Hematopoietic multipotent progenitor cell treated with erythropoietin and hydrocortisone succinate and interleukin-3 and kit ligand, for 17 days (in vitro differentiated cells): Measurements from ENCODE around the gene NAGK.
"Not testable (repeated sequence)": the region's sequence is repeated elsewhere in the genome, so short reads cannot be mapped to it uniquely, and the experiment has no call there.

ENCODE experiments used
- DNase-seq: peaks from one replicate; pipeline ENCODE4 v3.0.0-alpha.2; 2015; ENCODE audit warnings: low spot score

NAGK gene

DNA sequence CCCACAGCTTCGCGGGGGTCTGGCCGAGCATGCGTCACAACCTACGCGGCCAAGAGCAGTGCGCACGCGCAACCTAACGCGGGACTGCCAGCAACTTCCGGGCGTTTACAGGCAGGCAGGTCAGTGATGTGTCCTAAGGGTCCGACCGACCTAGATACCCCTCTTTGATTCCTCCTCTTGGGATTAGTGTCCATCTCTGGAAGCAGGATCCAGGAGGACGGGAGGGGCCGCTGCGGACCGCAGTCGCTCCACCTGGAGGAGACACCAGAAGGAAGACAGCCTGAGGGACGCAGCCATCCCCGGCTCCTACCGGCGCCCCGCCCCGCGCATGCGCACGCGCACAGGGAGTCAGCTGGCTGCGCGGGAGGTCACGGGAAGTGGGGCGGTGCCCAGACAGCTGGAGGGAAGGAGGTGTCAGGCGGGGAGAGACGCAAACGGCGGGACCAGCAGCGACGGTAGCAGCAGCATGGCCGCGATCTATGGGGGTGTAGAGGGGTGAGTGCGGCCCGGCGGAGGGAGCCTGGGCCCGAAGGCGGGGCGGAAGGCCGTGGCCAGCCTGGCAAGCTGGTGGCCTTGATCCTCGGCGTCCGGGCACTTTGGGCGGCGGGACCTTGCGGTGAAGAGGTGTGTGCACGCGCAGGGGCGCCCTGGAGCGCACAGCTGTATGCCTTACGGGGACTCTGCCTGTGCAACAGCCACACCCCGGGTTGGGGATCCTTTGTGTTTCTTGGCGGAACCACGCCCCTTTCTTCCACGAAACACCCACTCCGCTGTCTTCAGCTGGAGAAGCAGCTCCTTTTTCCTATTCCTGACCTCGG lies at the start of gene NAGK:
NAGK (plus strand) TSS at position 431 of the 818 bp plus-strand sequence; CDS start at position 467, 36 bp downstream.
- peak; percentile 98 for DNase-seq

DNA sequence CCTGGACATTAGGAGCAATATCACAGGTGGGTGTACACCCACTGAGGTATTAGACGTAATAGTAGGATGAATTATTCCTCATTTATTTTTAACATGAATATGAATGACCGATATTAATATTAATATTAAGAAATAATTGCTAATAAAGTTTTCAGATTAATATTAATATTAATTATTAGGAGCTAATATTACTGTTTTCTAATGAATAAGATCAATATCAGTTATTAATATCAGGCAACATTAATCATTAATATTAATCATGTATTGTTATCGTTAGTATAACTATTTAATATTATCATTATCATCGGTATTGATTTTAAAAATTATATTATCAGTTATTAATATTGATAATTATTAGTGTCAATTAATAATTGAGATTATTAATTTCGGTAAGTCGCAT lies 48.5 kb upstream of the NAGK start:
- DNase-seq, result not testable (repeated sequence)

DNA sequence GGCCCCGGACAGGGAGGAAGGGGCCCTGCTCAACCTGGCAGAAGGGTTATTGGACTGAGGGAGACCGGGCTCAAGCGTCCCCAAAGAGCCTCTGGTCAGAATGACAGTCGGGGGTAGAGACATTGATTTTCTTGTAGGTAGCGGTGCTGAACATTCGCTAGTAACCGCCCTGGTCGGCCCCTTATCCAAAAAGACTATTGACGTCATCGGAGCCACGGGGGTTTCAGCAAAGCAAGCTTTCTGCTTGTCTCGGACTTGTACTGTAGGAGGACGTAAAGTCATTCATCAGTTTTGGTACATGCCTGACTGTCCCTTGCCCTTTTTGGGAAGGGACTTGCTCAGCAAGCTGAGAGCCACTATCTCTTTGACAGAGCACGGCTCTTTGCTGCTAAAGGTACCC lies 47.1 kb upstream of the NAGK start:
- not testable (repeated sequence) for DNase-seq

DNA sequence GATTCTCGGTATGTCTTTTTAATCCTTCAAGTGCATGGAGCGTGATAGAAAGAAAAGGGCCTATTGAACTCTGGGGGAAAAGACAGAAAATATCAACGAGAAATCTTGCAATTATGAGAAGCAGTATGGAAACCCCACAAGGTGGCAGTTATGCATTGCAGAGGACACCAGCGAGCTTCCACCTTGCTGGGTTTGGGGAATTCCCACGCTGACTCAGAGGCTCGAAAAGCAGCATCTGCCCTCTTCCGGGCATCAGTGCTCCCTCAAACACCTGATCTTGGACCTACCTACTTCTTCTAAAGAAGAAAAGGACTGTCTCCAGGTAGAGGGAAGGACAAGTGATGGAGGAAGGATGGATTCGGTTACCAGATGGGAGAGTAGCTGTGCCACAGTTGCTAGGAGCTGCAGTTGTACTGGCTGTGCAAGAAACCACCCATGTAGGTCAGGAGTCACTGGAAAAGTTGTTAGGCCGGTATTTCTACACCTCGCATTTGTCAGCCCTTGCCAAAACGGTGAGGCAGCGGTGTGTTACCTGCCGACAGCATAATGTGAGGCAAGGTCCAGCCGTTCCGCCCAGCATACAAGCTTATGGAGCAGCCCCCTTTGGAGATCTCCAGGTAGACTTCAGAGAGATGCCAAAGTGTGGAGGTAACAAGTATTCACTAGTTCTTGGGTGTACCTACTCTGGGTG lies 44.8 kb upstream of the NAGK start:
- DNase-seq, result not testable (repeated sequence)

DNA sequence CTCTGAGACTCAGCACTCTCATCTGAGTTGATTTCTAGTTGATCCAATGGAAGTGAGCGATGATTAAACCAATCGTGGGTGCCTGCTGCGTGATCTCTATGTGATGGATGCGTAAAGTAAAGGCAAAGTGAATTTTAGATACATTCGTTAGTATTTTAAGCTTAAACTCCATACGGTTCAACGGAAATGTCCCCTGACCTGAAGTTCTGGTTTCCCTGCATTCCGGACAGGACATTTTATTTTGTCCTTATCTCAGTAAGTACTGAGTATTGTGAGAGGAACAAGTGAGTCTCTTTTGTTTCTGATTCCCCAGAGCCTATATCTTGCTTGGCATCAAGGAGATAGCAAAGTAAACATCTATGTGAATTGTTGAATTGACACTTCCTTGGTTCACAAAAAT lies 32.2 kb upstream of the NAGK start:
- DNase-seq, result not testable (repeated sequence)

DNA sequence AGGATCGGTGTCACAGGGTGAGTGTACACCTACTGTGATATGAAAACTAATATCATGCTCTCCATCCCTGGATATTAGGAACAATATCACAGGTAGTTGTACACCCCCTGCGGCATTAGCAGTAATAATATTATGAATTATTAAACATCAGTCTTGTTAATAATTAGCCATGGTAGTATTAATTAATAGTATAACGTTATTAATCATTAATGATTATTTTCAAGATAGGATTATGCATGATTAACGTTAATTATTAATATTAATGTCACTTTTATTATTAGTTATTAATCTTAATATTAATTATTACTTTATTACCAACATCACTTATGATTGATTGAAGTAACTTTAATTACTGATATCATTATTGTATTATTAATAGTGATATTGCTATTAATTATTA lies 26.2 kb upstream of the NAGK start:
- DNase-seq, result no peak

DNA sequence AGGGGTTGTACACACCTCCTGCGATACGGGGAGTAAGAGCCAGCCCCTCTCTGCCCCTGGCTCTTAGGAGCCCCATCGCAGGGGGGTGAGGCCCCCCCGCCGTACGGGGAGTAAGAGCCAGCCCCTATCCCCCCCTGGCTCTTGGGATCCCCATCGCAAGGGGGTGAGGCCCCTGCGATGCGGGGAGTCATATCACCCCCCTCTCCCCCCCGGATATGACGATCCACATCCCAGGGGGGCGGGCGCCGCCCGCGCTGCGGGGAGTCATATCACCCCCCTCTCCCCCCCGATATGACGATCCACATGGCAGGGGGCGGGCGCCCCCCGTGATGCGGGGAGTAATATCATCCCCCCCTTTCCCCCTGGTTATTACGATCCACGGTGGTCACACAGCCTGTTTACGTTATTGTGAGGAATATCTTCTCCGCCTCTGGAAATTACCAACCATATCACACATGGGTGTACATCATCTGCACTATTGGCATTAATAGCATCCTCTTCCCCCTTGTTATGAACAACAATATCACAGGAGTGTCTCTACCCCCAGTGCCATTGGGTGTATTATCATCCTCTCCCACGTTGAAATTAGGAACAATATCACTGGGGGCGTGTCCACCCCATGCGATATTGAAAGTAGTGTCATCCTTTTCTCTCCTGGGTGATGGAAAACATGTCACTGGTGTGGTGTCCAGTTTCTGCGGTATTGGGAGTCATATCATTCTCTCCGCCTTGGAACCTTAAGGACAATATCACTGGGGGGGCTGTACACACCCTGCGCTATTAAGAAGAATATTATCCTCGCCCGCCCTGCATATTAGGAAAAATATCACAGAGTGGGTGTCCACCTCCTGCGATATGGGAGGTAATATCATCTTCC lies 24.7 kb upstream of the NAGK start:
- no peak for DNase-seq

DNA sequence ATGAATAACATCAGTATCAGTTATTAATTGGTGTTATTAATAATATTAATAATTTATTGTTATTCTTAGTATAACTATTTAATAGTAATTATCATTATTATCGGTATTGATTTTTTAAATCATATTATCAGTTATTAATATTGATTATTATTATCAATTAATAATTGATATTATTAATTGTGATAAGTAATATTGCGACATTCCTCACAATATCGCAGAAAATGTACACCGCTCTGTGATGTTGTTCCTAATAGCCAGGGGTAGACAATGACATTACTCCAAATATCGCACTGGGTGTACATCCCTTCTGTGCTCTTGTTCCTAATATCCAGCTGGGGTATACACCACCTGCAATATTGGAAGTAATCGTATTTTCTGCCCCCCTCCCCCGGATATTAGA lies 23.3 kb upstream of the NAGK start:
- DNase-seq, result no peak

DNA sequence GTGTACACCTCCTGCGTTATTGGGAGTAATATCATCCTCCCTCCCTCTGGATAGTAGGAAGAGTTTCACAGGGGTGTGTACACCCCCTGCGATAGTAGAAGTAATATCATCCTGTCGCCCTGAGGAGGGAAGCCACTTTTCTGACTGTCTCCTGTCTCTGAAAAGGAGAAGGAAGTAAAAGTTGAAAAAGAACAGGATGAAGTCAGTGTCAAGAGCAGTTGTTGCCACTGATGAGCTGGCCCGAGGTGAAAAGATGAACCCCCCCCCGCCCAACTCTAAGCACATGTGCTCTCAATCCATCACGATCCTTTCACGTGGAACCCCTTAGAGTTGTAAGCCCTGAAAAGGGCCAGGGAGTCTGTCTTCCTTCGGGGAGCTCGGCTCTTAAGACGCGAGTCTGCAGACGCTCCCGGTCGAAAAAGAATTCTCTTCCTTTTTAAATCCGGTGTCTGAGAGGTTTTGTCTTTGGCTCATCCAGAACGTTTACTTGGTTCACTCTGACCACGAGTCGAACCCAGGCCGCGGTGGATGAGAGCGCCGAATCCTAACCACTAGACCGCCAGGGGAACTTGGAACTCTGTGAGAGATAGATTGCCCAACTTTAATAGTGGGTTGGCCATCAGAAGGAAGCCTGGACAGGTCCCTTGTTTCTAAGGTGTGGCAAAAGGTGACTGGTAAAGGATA lies 22.4 kb upstream of the NAGK start:
- no peak for DNase-seq

DNA sequence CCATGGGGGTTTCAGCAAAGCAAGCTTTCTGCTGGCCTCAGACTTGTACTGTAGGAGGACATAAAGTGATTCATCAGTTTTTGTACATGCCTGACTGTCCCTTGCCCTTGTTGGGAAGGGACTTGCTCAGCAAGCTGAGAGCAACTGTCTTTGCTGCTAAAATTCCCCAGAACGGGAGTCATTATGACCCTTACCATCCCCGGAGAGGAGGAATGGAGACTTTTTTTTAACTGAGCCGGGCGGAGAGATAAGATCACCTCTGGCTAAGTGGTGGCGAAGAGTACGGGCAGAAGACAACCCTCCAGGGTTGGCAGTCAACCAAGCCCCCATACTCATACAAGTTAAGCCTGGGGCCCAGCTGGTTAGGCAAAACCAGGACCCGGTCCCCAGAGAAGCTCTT lies 20.4 kb upstream of the NAGK start:
- DNase-seq, result no peak

DNA sequence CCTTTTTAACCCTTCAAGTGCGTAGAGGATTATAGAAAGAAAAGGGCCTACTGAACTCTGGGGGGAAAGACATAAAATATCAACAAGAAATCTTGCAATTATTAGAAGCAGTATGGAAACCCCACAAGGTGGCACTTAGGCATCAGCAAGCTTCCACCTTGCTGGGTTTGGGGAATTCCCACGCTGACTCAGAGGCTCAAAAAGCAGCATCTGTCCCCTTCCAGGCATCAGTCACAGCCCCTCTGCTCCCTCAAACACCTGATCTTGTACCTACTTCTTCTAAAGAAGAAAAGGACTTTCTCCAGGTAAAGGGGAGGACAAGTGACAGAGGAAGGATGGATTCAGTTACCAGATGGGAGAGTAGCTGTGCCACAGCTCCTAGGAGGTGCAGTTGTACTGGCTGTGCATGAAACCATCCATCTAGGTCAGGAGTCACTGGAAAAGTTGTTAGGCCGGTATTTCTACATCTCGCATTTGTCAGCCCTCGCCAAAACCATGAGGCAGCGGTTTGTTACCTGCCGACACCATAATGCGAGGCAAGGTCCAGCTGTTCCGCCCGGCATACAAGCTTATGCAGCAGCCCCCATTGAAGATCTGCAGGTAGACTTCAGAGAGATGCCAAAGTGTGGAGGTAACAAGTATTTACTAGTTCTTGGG lies 18.6 kb upstream of the NAGK start:
- DNase-seq, result peak; percentile 10

DNA sequence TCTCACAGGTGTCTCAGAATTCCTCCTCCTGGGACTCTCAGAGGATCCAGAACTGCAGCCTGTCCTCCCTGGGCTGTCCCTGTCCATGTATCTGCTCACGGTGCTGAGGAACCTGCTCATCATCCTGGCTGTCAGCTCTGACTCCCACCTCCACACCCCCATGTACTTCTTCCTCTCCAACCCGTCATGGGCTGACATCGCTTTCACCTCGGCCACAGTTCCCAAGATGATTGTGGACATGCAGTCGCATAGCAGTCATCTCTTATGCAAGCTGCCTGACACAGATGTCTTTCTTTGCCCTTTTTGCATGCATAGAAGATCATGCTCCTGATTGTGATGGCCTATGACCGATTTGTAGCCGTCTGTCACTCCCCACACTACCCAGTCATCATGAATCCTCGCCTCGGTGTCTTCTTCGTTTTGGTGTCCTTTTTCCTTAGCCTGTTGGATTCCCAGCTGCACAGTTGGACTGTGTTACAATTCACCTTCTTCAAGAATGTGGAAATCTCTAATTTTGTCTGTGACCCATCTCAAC lies 13.2 kb upstream of the NAGK start:
- not testable (repeated sequence) for DNase-seq

DNA sequence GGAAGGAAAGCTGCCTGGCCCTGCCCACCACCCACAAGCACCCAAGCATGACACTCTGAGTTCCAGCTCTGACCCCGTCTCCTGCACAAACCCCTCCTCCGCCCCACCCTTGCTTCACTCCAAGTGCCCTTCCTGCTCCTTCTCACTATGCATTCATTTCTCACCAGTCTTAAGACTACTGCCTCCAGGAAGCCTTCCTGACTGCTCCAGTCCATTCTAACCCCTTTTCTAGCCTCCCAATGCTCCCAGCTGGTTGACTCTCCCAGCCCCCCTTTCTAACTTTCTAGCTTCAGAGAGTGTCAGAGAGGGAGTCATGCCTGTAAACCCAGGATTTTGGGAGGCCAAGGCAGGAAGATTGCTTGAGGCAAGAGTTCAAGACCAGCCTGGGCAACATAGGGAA lies 8.2 kb upstream of the NAGK start:
- DNase-seq, result no peak

DNA sequence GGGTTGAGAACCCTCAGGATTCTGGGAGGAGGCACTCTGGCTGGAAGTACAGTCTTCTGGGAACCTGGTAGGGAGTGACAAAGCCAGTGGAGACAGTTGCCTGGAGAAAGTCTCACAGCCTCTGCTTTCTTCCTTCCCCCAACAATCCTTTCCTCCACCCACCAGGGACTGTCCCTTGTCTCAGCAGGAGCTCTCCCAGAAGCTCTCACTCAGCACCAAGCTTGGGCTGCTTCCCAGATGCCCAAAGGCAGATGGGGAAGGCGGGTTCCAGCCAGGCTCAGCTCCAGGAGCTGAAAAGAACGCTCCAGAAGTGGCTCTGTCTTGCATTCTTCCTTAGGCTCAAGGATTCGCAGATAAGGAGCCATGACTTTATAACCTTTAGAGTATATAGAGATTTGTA lies 7.6 kb upstream of the NAGK start:
- no peak for DNase-seq

DNA sequence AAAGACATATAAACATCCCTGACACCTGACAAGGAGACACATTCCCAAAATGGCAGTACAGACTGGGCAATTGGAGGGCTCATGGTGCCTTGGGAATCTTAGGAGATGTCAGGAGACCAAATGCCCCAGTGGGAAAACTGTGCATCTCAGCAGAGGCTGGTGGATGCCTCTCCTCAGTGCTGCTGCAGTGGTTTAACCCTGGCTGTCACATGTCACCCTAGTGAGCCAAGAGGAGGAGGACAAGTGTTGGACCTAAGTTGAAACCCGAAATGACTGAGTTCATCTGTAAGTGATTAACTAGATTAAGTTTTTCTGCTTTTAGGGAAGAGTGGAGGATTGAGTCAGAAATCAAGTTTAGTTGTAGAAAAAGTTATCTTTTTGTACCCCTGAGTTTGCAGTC lies 5.2 kb upstream of the NAGK start:
- no peak for DNase-seq

DNA sequence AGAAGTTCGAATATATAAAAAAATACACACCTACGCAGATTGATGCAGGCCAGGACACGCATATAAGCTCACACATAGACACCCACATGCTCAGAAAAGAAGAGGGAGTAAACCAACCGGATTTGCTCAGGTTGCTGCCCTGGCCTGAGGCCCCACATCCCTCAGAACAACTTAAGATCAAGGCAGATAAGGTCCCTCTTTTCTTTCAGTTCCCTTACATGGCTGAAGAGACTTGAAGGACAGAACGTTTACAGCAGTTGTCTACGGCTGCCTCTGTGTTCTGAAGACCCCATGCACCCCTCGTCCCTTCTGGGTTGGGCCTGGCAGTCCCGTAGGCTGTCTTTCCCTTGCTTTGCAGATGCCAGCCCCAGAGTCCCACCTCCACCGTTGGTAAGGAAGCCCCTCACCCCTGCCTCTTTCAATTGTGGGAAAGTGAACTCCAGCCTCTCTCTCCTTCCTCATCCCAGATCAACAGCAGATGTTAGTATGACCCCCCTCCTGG lies 4.3 kb upstream of the NAGK start:
- DNase-seq, result no peak

DNA sequence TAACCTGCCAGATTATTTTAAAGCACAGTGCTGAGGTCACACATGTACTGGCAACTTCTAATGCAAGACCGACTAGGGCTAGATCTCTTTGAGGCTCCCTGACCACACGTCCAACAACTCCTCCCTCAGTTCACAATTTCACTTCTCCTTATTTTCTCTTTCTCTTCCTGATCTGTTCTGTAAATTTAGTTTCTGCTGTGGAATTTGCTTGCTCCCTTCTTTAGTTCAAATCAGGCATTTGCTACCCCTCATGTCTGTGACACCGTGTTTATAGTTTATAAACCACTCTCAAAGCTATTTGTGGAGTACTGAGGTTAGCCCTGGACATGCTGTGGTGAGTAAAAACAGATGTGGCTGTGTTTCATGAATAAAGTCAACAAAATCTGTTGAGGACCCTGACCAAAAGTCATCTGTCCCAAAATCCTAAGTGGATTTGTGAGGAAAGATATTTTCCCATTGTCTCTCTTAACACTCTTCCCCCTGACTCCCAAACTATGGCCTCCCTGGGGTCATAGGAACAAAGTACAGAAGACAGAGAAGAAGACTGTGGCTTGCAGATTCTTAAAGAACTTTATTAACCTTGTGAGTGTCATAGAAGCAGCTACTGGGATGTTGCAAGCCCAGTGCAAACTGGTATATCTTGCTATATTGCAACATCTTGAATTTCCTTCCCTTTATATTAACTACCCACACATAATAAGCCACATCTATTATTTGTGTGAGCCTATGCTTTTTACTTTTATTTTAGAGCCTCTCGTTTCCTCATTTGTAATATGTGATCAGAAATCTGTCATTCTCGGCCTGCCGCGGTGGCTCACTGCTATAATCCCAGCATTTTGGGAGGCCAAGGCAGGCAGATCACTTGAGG lies 3.5 kb upstream of the NAGK start:
- no peak for DNase-seq

DNA sequence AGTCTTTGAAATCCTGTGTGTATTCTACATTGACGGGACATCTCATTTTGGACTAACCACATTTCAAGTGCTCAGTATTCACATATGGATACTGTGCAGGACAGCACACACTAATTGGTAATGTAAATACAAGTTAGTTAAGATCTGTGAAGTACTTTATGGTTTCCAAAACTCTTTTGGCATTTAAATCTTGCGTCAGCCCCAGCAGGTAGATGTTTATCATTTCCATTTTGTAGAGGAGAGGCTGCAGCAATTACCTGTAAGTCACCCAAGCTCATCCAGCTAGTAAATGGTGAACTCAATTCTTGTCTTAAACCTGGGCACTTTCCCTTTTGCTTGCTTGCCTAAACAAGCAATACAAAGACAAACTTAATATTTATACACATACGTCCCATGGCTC lies 1.6 kb upstream of the NAGK start:
- peak; percentile 12 for DNase-seq

DNA sequence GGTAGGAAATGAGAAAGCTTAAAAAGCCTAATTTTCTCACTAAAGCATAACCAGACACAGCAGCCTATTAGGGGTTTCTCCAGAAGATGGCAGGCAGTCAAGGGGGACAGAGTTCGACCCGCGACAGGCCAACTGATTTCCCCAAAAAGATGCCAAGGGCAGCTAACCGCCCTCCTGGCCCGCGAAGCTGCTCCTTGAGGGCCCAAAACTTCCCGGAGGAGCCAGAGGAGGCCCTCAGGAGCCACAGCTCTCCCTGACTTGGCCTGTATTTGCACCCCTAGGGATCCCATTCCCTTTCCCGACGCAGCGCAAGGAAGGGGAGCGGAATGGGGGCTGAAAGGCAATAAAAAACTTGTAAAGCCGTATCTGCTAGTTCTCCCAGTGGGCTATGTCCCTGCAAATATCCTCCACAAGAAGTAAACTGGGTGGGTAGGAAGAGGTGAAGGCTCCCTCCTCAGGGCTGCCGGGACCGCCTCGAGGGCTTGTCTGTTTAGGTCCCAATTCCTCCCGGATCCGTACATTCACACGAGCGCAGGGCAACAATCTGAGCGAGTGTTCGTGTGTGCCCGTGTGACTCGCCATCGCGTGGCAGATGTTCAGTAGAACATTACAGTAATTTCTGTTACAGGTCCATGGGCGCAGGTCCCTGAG lies 756 bp upstream of the NAGK start:
- DNase-seq, result no peak
